T-helper 2 cell (primary cell): ENCODE results near the gene PLPPR5.

Source experiments
- DNase-seq, 5 experiments: peaks; one replicate each; pipeline versions ENCODE4 v3.0.0 to v3.0.0-alpha.2; 2012 to 2022

PLPPR5 gene

GRCh38 chr1:98967122-98967521, 37.5 kb downstream of the PLPPR5 start:
- DNase-seq: no peak

- DNase-seq: no peak
Measured at GRCh38 chr1:98965394-98965793, 39.3 kb downstream of the PLPPR5 start.

GRCh38 chr1:98964198-98964597, 40.5 kb downstream of the PLPPR5 start:
- no peak for DNase-seq

GRCh38 chr1:98963064-98963758, 41.5 kb downstream of the PLPPR5 start:
- no peak for DNase-seq

GRCh38 chr1:98962156-98962555, 42.5 kb downstream of the PLPPR5 start:
- DNase-seq: no peak

- no peak for DNase-seq
Measured at GRCh38 chr1:98949621-98950020, 55.0 kb downstream of the PLPPR5 start.

GRCh38 chr1:98949166-98949565, 55.5 kb downstream of the PLPPR5 start:
- DNase-seq: no peak

- DNase-seq: no peak
Measured at GRCh38 chr1:98947071-98947470, 57.6 kb downstream of the PLPPR5 start.

- DNase-seq: no peak
Measured at GRCh38 chr1:98940722-98941079, 64.0 kb downstream of the PLPPR5 start.

GRCh38 chr1:98940069-98940721, 64.5 kb downstream of the PLPPR5 start:
- peak in 1 of 5 experiments; percentile 6 for DNase-seq

- no peak for DNase-seq
Measured at GRCh38 chr1:98939471-98939870, 65.2 kb downstream of the PLPPR5 start.

- DNase-seq: no peak
Measured at GRCh38 chr1:98937347-98937746, 67.3 kb downstream of the PLPPR5 start.

GRCh38 chr1:98932184-98932583, 72.5 kb downstream of the PLPPR5 start:
- no peak for DNase-seq

- DNase-seq: no peak
Measured at GRCh38 chr1:98931128-98931835, 73.4 kb downstream of the PLPPR5 start.

- no peak for DNase-seq
Measured at GRCh38 chr1:98929437-98929836, 75.2 kb downstream of the PLPPR5 start.

- DNase-seq: no peak
Measured at GRCh38 chr1:98926597-98926996, 78.1 kb downstream of the PLPPR5 start.

GRCh38 chr1:98924977-98925376, 79.7 kb downstream of the PLPPR5 start:
- DNase-seq: no peak

GRCh38 chr1:98923667-98924066, 81.0 kb downstream of the PLPPR5 start:
- peak in 1 of 5 experiments; percentile 20 for DNase-seq

GRCh38 chr1:98921817-98922216, 82.8 kb downstream of the PLPPR5 start:
- DNase-seq: no peak

GRCh38 chr1:98920441-98921110, 84.1 kb downstream of the PLPPR5 start:
- DNase-seq: no peak

GRCh38 chr1:98919652-98920051, 85.0 kb downstream of the PLPPR5 start:
- DNase-seq: no peak

- DNase-seq: no peak
Measured at GRCh38 chr1:98919211-98919610, 85.5 kb downstream of the PLPPR5 start.

GRCh38 chr1:98914547-98914946, 90.1 kb downstream of the PLPPR5 start:
- DNase-seq: no peak
